HG03558 (cell line): Measurements from ENCODE around the gene SH3BGRL3.
"Not testable (repeated sequence)": the region's sequence is repeated elsewhere in the genome, so short reads cannot be mapped to it uniquely, and the experiment has no call there.

ENCODE experiments used
- ATAC-seq: cut with Tn5 transposase; IDR thresholded peaks from one replicate; pipeline ENCODE4 v1.9.1; 2021; ENCODE audit warnings: moderate number of reproducible peaks; ENCODE audit not compliant: unreplicated experiment; ENCODE audit errors: extremely low read depth

Gene SH3BGRL3

GRCh38 chr1:26314501-26314900 lies 34.6 kb downstream of the SH3BGRL3 start:
- ATAC-seq = no peak

DNA sequence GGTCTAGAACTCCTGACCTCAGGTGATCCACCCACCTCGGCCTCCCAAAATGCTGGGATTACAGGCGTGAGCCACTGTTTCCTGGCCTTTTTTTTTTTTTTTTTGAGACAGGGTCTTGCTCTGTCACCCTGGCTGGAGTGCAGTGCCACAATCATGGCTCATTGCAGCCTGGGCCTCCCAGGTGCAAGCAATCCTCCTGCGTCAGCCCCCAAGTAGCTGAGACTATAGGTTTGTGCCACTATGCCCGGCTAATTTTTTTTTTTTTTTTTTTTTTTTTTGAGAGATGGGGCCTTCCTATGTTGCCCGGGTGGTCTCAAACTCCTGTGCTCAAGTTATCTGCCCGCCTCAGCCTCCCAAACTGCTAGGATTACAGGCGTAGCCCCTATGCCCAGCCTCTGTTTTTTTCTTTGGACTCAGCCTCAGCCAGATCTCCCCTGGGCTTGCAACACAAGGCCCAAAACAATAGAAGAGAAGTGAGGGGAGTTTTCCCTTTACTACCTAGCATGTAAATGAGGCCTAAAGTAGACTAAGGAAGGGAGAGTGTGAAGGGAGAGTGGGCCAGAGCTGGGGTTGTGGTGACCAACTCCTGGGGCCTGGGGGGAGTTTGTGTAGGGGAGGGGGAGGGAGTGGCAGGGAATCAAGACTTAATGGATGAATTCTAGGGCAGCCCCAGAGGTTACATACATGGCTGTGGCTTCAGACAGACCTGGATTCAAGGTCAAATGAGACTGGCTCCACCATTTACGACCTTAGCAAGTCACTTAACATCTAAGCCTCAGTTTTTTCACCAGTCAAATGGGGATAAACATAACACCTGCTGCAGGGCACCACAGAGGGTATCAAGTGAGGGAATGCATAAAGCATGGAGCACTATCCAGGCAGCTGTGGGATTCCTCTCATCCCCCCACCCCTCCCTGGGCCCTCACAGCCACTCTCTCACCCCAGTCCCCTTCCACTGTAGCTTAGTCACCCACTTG lies 36.3 kb downstream of the SH3BGRL3 start:
- no peak for ATAC-seq

- no peak for ATAC-seq
These were observed 37.3 kb downstream of the SH3BGRL3 start for GRCh38 chr1:26317146-26317545.

GRCh38 chr1:26317612-26318337 lies 37.9 kb downstream of the SH3BGRL3 start, which contains the start of gene CD52:
Gene CD52 (plus strand): TSS chr1:26317958. CDS start chr1:26318018, 60 bp downstream.
- no peak for ATAC-seq

DNA sequence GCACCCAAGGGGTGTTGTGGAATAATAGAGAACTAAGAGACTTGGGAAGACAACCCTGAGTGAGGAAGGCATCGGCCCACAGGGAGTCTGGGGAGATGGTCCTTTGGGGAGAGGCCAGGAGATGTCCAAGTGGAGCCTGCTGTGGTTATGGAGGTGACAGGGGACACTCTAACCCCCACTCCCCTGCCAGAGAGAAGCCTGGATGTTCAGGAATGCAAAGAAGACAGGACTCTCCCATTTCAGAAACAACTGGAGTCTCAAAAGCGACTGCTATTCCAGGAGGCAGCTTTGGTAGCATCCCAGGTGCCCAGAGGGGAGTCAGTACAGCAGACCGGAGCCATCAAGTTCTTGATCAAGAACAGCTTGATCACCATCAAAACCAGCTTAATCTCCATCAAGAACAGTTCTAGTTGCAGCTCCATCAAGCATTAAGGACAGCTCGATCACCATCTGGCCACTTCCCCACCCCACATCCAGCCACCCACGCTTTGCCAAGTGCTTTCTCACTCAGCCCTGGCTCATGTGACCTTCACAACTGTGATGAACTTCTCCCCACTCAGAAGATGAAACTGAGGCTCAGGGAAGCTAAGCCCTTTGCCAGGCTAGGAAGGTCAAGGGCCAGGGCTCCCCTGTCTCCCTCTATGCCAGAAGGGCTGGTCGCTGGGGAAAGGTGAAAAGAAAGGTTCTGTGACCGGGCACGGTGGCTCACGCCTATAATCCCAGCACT lies 38.6 kb downstream of the SH3BGRL3 start:
- ATAC-seq = no peak

DNA sequence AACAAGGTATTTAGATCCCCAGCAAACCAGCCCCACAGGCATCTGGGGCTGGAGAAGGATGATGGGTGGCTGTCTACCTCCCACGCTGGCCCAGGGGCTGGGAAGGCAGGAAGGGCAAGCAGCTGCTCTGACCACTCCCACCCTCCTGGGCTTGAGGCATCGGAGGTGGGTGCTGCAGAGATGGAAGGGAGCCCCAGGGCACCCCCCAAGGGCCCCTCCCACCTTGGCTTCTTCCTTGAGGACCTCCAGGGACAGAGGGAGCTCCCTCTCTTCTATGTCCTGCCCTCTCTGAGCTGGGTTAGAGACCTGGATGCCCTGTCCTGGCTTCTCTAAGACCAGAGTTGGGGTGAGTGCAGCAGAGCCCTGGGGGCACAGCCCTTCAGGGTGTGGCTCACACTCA lies 41.0 kb downstream of the SH3BGRL3 start:
- ATAC-seq = no peak

DNA sequence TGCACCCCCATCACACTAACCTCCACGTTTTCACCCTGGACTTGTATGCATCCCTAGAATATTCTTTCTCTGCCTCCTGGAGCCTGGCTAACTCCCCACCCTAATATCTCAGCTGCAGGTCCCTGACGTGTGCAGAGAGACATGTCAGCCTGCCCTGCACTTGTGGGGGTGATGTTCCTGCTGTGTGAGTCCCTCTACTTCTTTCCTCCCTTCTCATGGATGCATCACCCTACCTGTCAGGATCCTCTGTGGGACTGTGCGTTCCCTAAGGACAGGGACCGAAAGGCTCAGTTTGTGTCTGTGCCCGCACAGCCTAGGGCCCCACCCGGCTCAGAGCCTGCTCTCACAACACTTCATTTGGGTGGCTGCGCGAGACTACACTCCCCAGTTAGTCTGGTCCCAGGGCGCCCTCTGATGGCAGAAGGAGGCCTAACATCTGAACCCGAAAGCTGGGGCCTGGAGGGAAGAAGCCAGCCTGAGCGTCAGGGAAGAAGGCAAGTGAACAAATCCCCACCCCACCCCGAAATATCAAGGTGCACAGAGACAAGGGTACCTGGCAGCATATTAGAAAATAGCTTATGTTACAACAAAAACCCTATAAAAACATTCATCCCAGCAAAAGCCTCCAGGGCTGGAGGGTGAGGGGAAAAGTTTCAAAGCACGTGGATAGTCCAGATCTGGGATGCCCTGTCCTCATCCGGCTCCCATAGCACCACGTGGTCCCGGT lies 41.6 kb downstream of the SH3BGRL3 start:
- no peak for ATAC-seq

DNA sequence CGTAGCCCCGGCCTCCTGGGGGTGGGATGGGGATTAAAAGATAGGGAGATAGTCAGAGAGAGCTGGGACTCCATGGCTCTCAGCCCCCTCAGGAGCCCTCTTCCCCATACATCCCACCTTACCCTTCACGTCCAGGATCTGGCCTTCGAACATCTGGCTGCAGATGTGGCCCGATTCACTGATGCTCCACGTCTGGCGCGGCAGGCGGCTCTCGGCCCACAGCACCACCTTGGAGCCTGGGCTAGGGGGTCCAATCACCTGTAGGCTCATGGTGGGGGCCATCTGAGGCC lies 42.1 kb downstream of the SH3BGRL3 start:
- no peak for ATAC-seq

DNA sequence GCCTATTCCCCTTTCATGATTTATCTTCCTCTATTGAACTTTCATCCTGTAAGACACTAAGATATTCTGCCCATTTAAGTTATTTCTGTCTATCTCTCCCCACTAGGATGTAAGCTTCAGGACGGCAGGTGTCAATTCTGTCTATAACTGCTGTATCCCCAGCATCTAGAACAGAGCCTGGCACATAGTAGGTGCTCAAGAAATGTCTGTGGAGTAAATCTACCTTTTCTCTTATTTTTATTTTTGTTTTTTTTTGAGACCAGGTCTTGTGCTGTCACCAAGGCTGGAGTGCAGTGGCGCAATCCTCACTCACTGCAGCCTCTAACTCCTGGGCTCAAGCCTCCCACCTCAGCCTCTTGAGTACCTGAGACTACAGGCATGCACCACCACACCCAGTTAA lies 43.5 kb downstream of the SH3BGRL3 start:
- no peak for ATAC-seq

DNA sequence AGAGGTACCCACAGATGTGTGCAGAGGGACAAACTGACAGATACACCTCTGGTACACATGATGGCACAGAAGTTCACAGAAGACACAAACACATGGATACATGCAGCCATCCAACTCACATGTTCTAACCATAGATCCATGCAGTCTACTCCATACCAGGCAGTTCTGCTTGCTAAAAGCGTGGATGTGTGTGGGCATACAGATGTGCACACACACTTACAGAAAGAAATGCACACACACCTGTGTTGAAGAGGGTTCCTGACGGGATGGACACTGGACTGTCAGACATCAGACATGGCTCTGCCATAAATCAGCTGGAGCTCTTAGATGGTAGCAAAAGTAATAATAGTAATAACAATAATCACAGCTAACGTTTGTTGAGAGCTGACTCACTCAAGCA lies 44.7 kb downstream of the SH3BGRL3 start:
- no peak for ATAC-seq

- no peak for ATAC-seq
These were observed 48.1 kb downstream of the SH3BGRL3 start for GRCh38 chr1:26327956-26328362.

DNA sequence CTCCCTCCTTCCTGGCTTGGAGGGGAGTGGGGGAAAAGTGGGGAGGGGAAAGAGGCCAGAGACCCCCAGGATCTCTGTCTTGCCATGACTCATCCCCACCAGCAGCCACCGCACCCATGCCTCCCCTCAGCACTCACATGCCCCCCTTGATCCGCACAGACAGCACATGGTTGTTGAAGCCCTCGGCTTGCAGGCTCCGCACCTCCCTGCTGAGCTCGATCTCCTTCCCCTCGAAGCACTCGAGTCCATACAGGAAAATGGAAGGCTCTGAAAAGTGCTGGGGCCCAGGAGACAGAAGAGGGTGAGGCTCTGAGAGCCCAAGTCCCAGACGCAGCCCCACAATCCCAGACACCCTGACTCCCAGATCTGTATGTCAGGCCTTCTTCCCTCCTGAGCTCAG lies 48.7 kb downstream of the SH3BGRL3 start:
- no peak for ATAC-seq

GRCh38 chr1:26329380-26329779 lies 49.5 kb downstream of the SH3BGRL3 start:
- ATAC-seq = not testable (repeated sequence)

DNA sequence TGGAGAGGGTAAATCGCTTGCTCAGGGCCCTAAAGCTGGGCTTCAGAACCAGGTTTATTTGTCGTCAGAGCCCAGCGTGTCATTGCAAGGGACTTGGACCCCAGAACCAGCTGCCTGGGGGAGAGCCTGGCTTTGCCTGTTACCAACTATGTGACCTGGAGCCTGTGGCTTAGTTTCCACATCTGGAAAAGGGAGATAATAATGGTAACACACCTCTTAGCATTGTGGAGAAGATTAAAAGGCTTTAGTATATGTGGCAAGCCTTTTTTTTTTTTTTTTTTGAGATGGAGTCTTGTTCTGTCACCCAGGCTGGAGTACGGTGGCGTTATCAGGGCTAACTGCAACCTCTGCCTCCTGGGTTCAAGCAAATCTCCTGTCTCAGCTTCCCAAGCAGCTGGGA lies 50.4 kb downstream of the SH3BGRL3 start:
- no peak for ATAC-seq
